Left ventricle myocardium inferior (tissue), 1 donor: Measurements from ENCODE around the gene DPP10. TPM values are rescaled to one million over a fixed set of nuclear protein-coding genes. Genes with fewer than 3 reads are reported as not detected.

Experiments used
- DNase-seq: peaks from one replicate; pipeline ENCODE4 v3.0.0-alpha.2; 2020
- H3K27ac ChIP-seq: fragments of 200-600 bp; replicated peaks from 2 replicates; pipeline ENCODE4 v1.8.0; 2021
- H3K27me3 ChIP-seq: fragments of 200-600 bp; 2 replicates; pipeline ENCODE4 v1.8.0; 2021; ENCODE audit warnings: low read depth
- H3K36me3 ChIP-seq: fragments of 200-600 bp; 2 replicates; pipeline ENCODE4 v1.8.0; 2021
- H3K4me1 ChIP-seq: fragments of 200-600 bp; 2 replicates; pipeline ENCODE4 v1.8.0; 2021
- H3K4me3 ChIP-seq: fragments of 200-600 bp; 2 replicates; pipeline ENCODE4 v1.8.0; 2021; ENCODE audit warnings: mild to moderate bottlenecking, moderate library complexity
- H3K9me3 ChIP-seq: fragments of 200-600 bp; replicated peaks from 2 replicates; pipeline ENCODE4 v1.8.0; 2021
- intact Hi-C: fragments of 100-400 bp; cut with micrococcal nuclease; formaldehyde crosslinking; loops from one replicate; pipeline ENCODE4 v1.11.0; 2022
- total RNA-seq: library from RNA; stranded (reverse); fragmentation: NEBNext Ultra II Directional; extraction: Animal tissue kit (Norgen Biotek cat#: 25700); gene quantifications from one replicate; pipeline ENCODE4 v1.2.1, GENCODE V29; 2021
- TF ChIP-seq, protein P1 (sequence below): fragments of 200-600 bp; IDR thresholded peaks from 2 replicates; pipeline ENCODE4 v1.8.0; 2021; ENCODE audit warnings: antibody characterized with exemption, mild to moderate bottlenecking, borderline replicate concordance
- donor health status: DM: no; HTN: yes; CAD: no; lungs with severe emphysema.

Gene DPP10
- total RNA-seq, 1 donor from 2014 or later, result 0.16 TPM

DNA sequence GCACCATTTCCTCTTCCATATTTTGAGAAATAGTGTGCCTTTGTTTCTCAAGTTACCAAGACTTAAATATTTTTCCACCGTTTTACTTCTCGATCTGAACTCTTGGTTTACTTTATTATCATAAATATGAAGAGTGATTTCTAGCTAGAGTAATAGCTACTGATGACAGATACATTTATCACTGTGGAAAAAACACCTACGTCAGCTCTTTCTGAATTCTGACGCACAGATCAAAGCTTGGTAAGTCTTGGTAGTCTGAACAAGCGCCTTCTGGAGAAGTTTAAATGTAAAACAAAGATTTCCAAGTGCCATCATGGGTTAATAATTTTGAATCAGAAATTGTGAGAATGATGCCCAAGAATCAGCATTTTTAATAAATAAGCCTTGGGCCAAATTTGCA lies 367.7 kb downstream of the DPP10 start:
- no peaks in the 10 kb centered on the region for H3K9me3 ChIP-seq
- no peak for DNase-seq
- no peaks in the 10 kb centered on the region for H3K27me3 ChIP-seq
- TF ChIP-seq, protein P1, sequence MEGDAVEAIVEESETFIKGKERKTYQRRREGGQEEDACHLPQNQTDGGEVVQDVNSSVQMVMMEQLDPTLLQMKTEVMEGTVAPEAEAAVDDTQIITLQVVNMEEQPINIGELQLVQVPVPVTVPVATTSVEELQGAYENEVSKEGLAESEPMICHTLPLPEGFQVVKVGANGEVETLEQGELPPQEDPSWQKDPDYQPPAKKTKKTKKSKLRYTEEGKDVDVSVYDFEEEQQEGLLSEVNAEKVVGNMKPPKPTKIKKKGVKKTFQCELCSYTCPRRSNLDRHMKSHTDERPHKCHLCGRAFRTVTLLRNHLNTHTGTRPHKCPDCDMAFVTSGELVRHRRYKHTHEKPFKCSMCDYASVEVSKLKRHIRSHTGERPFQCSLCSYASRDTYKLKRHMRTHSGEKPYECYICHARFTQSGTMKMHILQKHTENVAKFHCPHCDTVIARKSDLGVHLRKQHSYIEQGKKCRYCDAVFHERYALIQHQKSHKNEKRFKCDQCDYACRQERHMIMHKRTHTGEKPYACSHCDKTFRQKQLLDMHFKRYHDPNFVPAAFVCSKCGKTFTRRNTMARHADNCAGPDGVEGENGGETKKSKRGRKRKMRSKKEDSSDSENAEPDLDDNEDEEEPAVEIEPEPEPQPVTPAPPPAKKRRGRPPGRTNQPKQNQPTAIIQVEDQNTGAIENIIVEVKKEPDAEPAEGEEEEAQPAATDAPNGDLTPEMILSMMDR, result no peak
- intact Hi-C loops, result no loop called here
- no peaks in the 10 kb centered on the region for H3K4me1 ChIP-seq
- H3K4me3 ChIP-seq, result no peak overlapping the region
- H3K27ac ChIP-seq, result no peak overlapping the region
- no peaks in the 10 kb centered on the region for H3K36me3 ChIP-seq

DNA sequence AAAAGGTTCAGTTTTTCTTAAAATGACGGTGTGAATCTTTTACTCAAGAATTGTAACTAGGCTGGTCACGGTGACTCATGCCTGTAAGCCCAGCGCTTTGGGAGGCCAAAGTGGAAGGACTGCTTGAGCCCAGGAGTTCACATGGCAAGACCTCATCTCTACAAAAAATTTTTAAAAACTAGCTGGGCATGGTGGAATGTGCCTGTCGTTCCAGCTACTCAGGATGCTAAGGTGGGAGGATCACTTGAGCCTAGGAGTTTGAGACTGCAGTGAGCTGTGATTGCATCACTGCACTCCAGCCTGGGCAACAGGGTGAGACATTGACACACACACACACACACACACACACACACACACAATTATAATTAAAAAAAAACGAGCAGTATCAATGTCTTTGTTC lies 369.8 kb downstream of the DPP10 start:
- intact Hi-C loops, result no loop called here
- no peak for DNase-seq
- Histone ChIP-seq H3K9me3 (no peaks in the 10 kb centered on the region), H3K27ac (no peak overlapping the region), H3K27me3 (no peaks in the 10 kb centered on the region), H3K4me1 (no peaks in the 10 kb centered on the region), H3K36me3 (no peaks in the 10 kb centered on the region), H3K4me3 (no peak overlapping the region)
- TF ChIP-seq, protein P1, result no peak

DNA sequence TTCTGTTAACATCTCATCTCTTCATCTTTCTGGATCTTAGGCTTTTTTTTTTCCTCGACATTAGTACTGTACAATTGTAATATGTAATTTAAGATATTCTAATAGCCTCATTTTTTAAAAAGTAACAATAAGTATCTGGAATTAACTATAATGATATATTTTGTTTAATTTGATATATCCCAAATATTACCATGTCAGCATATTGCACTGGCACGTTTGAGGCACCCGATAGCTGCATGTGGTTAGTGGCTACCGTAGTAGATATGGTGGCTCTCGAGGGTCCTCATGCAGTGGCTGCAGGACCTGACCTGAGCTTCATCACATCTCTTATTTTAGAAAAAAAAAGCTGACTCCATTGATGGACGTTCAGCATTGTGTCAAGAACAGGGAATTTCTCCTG lies 371.9 kb downstream of the DPP10 start:
- no peaks in the 10 kb centered on the region for H3K4me1 ChIP-seq
- no peak overlapping the region for H3K27ac ChIP-seq
- no peak overlapping the region for H3K4me3 ChIP-seq
- DNase-seq, result no peak
- TF ChIP-seq, protein P1, result no peak
- H3K27me3 ChIP-seq, result no peaks in the 10 kb centered on the region
- H3K36me3 ChIP-seq, result no peaks in the 10 kb centered on the region
- intact Hi-C loops, result no loop called here
- no peaks in the 10 kb centered on the region for H3K9me3 ChIP-seq

DNA sequence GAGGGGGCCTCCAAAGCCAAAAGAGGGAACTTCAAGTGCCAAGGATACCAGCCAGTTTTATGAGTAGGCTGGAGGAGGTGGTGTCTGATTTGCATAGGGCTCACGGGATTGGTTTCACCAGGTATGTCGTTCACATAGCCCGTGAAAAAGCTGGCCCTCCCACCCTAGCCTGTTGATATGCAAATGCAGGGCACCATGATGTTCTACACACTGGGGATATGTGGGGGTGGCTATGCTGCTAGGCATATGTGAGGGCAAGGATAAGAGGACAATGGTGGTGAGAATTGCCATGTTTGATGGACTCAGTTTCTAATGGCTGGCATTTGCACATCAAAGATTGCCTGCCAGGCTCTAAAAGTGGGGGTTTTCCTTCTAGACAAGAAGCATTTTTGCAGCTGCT lies 378.6 kb downstream of the DPP10 start:
- intact Hi-C loops, result no loop called here
- Histone ChIP-seq H3K9me3 (no peaks in the 10 kb centered on the region), H3K36me3 (no peaks in the 10 kb centered on the region), H3K4me1 (no peaks in the 10 kb centered on the region), H3K27me3 (no peaks in the 10 kb centered on the region), H3K27ac (no peak overlapping the region), H3K4me3 (no peak overlapping the region)
- TF ChIP-seq, protein P1, result no peak
- no peak for DNase-seq

DNA sequence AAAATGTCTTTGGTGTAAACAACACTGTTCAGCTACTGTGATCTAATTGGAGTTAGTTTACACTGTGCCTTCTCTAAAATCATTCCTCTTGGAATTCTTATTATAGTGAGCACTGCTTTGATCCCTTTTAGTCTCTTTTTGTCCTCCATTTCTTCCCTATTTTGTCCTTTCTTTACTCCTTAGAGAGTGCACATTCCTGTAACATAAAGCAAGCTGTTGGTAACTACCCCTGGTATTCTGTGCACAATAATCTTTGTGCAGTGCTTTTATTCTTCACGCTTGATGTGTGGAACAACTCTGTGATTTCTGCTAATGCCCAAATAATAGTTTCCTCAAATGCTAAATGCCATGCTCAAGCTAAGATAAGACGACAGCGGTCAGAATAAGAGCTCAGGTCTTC lies 401.5 kb downstream of the DPP10 start:
- no peaks in the 10 kb centered on the region for H3K27me3 ChIP-seq
- no peak for DNase-seq
- no peaks in the 10 kb centered on the region for H3K4me1 ChIP-seq
- H3K4me3 ChIP-seq, result no peak overlapping the region
- TF ChIP-seq, protein P1, result no peak
- no peaks in the 10 kb centered on the region for H3K9me3 ChIP-seq
- intact Hi-C loops, result no loop called here
- no peak overlapping the region for H3K27ac ChIP-seq
- H3K36me3 ChIP-seq, result no peaks in the 10 kb centered on the region

DNA sequence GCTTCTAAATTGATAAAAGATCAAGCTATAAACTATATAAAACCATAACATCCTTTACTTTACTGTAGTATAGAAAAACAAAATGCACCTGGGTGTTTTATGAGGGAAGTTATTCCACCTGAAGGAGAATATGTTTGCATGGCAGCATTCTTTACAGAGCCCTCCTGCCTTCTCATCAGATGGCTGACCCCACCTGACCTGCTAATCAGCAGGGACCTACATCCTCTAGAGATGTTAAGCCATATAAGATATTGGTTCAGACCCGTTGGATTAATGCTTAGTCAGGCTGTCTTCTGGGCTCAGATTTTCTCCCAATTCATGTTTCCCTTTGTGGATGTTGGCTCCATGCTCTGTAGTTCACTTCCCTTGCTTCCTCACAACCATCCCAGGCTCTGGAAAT lies 414.8 kb downstream of the DPP10 start:
- Histone ChIP-seq H3K4me3 (no peak overlapping the region), H3K4me1 (no peaks in the 10 kb centered on the region), H3K27ac (no peak overlapping the region), H3K9me3 (no peaks in the 10 kb centered on the region), H3K27me3 (no peaks in the 10 kb centered on the region), H3K36me3 (no peaks in the 10 kb centered on the region)
- TF ChIP-seq, protein P1, result no peak
- no peak for DNase-seq
- intact Hi-C loops, result no loop called here
